Measurements from ENCODE around the gene CLDN34.

CLDN34 gene

GRCh38 chrX:9980927-9981326 is 13.8 kb downstream of the CLDN34 start:
- no peak for DNase-seq (ENCODE audit: low read depth)

DNA sequence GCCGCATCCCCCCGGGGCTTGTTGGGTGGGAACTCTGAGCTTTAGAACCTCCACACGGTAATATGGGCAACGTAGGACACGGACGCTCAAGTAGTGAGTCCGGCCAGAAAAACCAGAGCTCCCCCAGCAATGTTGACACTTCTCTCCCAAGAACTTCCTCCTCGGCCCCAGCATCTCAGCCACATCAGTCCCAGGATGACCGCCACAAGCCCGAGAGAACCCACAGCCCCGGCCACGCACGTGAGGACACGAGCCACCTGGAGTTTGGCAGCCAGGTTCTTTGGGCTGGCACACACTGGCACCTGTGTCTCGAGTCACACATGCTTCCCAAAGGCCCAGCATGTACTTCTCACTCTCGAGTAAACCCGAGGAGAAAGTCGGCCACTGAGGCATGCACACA is 16.3 kb downstream of the CLDN34 start:
- DNase-seq (ENCODE audit: low read depth), result no peak

DNA sequence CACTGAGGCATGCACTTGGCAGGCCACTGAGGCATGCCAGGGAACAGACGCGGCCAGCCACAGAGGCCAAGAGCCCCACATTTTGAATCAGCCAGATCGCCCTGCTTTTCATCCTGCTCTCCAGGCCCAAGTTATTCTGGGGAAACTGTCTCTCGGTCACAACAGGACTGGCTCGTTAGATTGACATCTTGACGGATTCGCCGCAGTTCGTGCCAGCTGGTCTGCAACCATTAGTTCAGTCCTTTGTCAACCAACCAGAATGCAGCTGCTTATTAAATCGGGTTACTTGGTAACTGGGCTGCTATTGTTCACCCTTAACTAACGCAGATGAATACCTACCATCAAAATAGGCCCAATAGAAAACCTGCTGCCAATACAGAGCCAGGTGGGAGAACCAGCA is 16.7 kb downstream of the CLDN34 start:
- no peak for DNase-seq (ENCODE audit: low read depth)

DNA sequence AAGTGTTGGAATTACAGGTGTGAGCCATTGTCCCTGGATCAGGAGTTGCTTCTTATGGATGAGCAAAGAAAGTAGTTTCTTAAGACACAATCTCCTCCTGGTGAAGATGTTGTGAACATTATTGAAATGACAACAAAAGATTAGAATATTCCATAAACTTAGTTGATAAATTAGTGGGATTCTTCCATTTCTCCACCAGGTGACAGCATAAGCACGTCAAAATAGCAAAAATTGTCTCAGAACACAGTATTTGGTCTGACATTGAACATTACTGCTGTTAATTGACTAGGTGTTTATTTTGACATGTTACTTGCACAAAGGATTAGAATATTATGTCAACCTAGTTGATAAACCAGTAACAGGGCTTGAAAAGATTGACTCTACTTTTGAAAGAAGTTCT is 21.6 kb downstream of the CLDN34 start:
- no peak for DNase-seq (ENCODE audit: low read depth)

GRCh38 chrX:9992061-9992460 is 24.9 kb downstream of the CLDN34 start:
- DNase-seq (ENCODE audit: low read depth), result no peak

- DNase-seq (ENCODE audit: low read depth), result no peak
These were observed 25.6 kb downstream of the CLDN34 start for GRCh38 chrX:9992724-9993123.

GRCh38 chrX:9995855-9996339 is 28.7 kb downstream of the CLDN34 start:
- no peak for DNase-seq (ENCODE audit: low read depth)

- no peak for DNase-seq (ENCODE audit: low read depth)
These were observed 29.9 kb downstream of the CLDN34 start for GRCh38 chrX:9997041-9997440.

GRCh38 chrX:9997524-9997923 is 30.4 kb downstream of the CLDN34 start:
- DNase-seq (ENCODE audit: low read depth), result no peak

DNA sequence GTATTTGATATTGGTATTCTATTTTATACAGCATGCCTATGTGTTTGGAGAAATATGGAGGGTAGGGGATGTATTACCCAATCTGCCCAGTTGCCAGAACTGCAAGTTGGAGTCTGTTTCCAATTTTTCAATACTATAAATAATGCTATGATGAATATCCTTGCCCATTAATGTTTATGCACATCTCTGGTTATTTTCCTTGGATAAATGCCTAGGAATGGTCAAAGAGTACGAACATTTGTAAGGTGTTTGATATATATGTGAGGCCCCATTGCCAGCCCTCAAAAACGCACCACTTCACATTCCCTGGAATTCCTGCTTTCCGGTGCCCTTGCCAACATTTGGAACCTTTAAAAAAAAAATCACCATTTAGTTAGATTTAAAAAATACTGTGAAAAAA is 34.3 kb downstream of the CLDN34 start:
- no peak for DNase-seq (ENCODE audit: low read depth)

- no peak for DNase-seq (ENCODE audit: low read depth)
These were observed 37.8 kb downstream of the CLDN34 start for GRCh38 chrX:10004832-10005475.

DNA sequence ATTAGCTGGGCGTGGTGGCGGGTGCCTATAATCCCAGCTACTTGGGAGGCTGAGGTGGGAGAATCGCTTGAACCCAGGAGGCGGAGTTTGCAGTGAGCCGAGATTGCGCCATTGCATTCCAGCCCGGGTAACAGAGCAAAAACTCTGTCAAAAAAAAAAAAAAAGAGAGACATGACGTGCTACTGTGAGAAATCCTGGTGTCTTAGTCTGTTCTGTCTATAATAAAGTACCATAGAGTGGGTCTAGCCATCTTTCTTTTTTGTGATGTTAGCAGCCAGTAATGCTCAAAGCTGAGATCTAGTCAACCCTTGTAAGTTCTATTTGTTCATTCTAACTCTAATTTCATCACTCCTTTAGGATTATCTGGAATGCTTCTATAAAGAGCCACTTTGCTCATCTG is 38.9 kb downstream of the CLDN34 start:
- DNase-seq (ENCODE audit: low read depth), result no peak

GRCh38 chrX:10006770-10007169 is 39.6 kb downstream of the CLDN34 start:
- no peak for DNase-seq (ENCODE audit: low read depth)

- no peak for DNase-seq (ENCODE audit: low read depth)
These were observed 40.5 kb downstream of the CLDN34 start for GRCh38 chrX:10007621-10008020.

DNA sequence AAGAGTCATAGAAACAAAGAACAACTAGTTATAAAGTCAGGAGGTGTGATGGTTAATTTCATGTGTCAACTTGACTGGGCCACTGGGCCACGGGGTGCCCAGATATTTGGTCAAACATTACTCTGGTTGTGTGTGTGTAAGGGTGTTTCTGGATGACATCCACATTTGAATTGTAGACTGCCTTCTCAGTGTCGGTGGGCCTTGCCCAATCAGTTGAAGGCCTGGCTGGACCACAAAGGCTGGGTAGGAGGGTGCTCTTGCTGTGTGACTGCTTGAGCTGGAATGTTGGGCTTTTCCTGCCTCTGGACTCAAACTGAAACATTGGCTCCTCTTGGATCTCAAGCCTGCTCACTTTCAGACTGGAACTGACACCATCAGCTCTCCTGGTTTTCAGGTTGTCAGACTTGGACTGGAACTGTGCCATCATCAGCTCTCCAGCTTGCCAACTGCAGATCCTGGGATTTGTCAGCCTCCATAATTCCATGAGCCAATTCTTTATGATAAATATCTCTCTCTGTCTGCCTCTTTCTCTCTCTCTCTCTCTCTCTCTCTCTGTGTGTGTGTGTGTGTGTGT is 41.4 kb downstream of the CLDN34 start:
- no peak for DNase-seq (ENCODE audit: low read depth)

DNA sequence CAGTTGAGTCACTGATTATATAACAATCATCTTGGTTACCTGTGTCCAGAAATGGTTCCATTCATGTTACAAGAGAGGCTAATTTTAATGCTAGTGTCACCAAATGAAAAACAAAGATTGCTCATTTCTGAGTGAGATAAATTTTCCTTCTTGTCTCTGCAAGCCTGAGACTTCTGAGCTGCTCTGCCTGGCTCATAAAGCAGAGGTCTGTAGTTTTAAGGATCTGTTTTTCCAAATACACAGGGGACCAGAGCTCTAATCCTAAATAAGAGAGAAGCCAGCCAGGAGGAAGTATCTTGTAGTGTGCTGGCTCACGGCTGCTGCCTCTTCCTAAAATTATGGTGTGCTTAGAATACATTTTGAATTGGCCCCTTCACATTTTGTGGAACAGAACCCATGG is 42.6 kb downstream of the CLDN34 start:
- DNase-seq (ENCODE audit: low read depth), result no peak

GRCh38 chrX:10010686-10011085 is 43.5 kb downstream of the CLDN34 start:
- no peak for DNase-seq (ENCODE audit: low read depth)

GRCh38 chrX:10011261-10011931 is 44.2 kb downstream of the CLDN34 start:
- DNase-seq (ENCODE audit: low read depth), result no peak

DNA sequence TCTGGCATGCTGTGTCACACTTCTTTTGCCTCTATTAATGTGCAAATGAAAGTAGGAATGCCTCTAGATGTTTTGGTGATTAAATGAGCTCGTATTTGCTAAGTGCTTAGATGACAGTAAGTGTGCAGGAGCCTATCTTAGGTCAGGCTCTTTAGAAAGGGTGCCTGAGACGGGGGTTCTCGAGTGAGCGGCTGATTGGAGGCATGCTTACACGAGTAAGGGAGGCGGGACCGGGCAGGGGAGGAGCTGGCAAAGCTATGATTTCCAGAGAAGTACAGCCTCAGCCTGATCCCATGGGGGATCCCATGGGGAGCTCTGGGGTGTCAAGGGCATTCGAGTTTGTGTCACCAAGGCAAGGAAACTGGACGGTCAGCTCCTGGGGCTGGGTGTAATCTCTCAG is 44.8 kb downstream of the CLDN34 start:
- no peak for DNase-seq (ENCODE audit: low read depth)

DNA sequence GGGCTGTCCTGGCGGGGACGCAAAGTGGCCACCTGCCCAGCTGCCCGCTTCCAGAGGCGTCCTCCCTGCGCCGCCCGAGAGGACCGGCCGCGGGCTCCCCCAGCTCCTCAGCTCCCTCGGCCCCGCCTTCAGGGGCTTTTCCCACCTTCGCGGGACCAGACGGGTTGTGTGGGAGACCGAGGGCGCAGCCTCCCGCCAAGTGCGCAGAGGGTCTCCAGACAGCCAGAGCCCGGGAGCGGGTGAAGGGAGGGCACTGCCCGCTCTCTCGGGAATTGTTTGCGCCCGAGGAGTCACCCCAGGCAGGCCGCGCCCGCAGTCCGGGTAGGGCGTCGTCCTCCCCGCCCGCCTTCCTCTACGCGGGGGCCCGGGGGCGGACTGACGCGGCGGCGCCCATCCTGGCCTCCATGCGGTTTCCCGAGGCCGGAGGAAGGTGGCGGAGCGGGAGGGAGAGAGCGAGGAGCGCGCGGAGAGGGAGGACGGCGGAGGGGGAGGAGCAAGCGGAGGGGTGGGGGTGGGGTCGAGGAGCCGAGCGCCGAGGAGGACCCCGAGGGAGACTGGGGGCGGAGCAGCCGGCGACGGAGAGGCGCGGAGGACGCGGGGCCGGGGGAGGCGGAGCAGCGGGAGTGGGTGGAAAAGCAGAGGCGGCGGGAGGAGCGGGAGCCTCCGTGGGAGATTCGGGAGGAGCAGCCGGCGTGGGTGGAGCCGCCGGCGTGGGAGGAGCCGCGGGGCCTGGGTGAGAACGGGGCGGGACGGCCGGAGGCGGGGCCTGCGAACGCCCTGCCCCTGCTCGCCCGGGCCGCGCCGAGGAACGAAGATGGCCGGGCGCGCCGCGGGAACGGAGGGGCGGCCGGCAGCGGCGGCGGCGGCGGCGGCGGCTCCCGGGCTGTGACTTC is 47.5 kb downstream of the CLDN34 start:
- no peak for DNase-seq (ENCODE audit: low read depth)

- DNase-seq (ENCODE audit: low read depth), result no peak
These were observed 48.2 kb downstream of the CLDN34 start for GRCh38 chrX:10015355-10015722.

DNA sequence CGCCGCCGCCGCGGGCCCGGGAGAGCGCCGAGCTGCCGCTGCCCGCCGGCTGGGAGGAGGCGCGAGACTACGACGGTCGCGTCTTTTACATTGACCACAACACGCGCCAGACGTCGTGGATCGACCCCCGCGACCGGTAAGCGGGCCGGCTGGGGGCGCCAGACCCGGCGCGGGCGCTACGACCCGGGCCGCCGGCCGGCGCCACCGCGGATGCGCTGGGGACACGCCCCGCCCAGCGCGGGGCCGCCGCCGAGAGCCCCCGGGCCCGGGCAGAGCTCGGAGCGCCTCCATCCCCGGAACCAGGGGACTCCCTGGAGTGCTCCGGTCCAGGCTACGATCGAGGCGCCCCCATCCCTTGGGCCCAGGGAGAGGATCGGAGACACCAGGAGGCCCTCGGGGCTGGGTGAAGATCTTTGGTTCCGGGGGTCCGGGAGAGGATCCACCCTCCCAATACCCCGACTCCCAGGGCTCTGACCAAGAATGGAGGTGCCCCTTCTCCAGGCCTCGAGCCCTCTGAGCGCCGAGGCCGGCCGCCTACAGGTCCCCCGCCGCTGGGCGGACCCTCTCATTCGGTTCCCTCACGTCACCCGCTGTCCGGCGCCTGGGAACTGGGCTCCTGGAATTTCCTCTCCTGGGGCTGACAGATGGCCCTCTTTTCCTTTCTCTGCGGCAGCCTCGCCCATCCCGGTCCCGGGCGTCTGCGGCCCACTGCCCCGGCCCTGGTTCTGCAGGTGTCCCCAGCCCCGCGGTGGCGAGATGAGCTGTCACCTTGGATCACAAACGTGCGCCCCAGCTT is 48.8 kb downstream of the CLDN34 start:
- no peak for DNase-seq (ENCODE audit: low read depth)

Measured in HS-27A (cell line).